Measurements from ENCODE around the gene LY6G5C.

GRCh38 chr6:31702819-31703716 is 22.2 kb upstream of the LY6G5C start, which contains the start of gene ABHD16A:
- peak in 4 of 6 experiments; percentile 25 to 42 (median 34) for TF ChIP-seq CTCF (IDR thresholded peaks at IDR 0.05)
- peak in 3 of 4 donors; percentile 93 to 99 (median 98) for TF ChIP-seq POLR2A (IDR thresholded peaks at IDR 0.05)

All from esophagus squamous epithelium (tissue), 4 donors.